Spleen (tissue), 11 donors: ENCODE data around the gene ADAMTSL1. TPM values are rescaled to one million over a fixed set of nuclear protein-coding genes. Genes with fewer than 3 reads are reported as not detected.

Source experiments
- DNase-seq: peaks from one replicate; pipeline ENCODE4 v3.0.0-alpha.2; 2020
- H3K27ac ChIP-seq, 8 donors: fragments of 200-600 bp; sonication (generic) in 7 of 8; 1 replicate in 4 of 8; 2 replicates in 4 of 8; pipeline versions ENCODE4 v1.5.0 to v1.8.0; 2016 to 2021; ENCODE audit warnings: inconsistent platforms in 4 of 8, mild to moderate bottlenecking in 4 of 8, moderate library complexity in 1 of 8
- H3K27me3 ChIP-seq, 7 donors: fragments of 200-600 bp; sonication (generic) in 6 of 7; replicated peaks in 1 of 7; 1 replicate in 4 of 7; 2 replicates in 3 of 7; pipeline versions ENCODE4 v1.5.0 to v1.8.0; 2016 to 2021; ENCODE audit warnings: inconsistent platforms in 3 of 7, mild to moderate bottlenecking in 1 of 7
- H3K36me3 ChIP-seq, 6 donors: fragments of 200-600 bp; sonication (generic) in 5 of 6; 1 replicate in 4 of 6; 2 replicates in 2 of 6; pipeline versions ENCODE4 v1.5.0 to v1.8.0; 2016 to 2021; ENCODE audit warnings: inconsistent platforms in 2 of 6
- H3K4me1 ChIP-seq, 6 donors: fragments of 200-600 bp; sonication (generic) in 5 of 6; 1 replicate in 3 of 6; 2 replicates in 3 of 6; pipeline versions ENCODE4 v1.5.0 to v1.8.0; 2016 to 2021; ENCODE audit warnings: inconsistent platforms in 3 of 6
- H3K4me3 ChIP-seq, 8 donors: fragments of 200-600 bp; sonication (generic) in 7 of 8; 1 replicate in 4 of 8; 2 replicates in 4 of 8; pipeline versions ENCODE4 v1.5.0 to v1.8.0; 2016 to 2021; ENCODE audit warnings: inconsistent platforms in 4 of 8, mild to moderate bottlenecking in 4 of 8, moderate library complexity in 2 of 8
- H3K9me3 ChIP-seq, 8 donors: fragments of 200-600 bp; sonication (generic) in 7 of 8; 1 replicate in 4 of 8; 2 replicates in 4 of 8; pipeline versions ENCODE4 v1.5.0 to v1.8.0; 2016 to 2021; ENCODE audit warnings: inconsistent platforms in 4 of 8
- POLR2A ChIP-seq, 3 donors: fragments of 450-650 bp; IDR thresholded peaks; one replicate each; pipeline ENCODE4 v1.5.1; 2017; ENCODE audit warnings: antibody characterized with exemption in 3 of 3, mild to moderate bottlenecking in 1 of 3
- POLR2AphosphoS5 ChIP-seq, 3 donors: sonication (generic); formaldehyde crosslinking; IDR thresholded peaks; one replicate each; pipeline ENCODE4 v1.5.1; 2017; ENCODE audit warnings: antibody characterized with exemption in 3 of 3
- WGBS, 5 donors: extraction: QIAGEN DNeasy Blood & Tissue Kit in 3 of 5; methylation state at CpG; one replicate each; pipeline versions ENCODE4 v1.1.5 to v1.1.7; 2013 to 2018; 5-methylcytosine and 5-hydroxymethylcytosine counted together
- intact Hi-C: fragments of 100-400 bp; cut with DNase I; formaldehyde crosslinking; loops from one replicate; pipeline ENCODE4 v1.15.0; 2023; ENCODE audit warnings: low total_unique reads
- polyA plus RNA-seq, 3 donors: library from polyadenylated mRNA; stranded (reverse); fragments of 200-250 nt; gene quantifications; one replicate each; pipeline ENCODE4 v1.2.1, GENCODE V29; 2013
- total RNA-seq, 7 donors: library from RNA; depleted of rRNA in 3 of 7; stranded (reverse); fragments of >200 nt in 3 of 7; fragmentation: NEBNext Ultra II Directional in 4 of 7; extraction: Animal tissue kit (Norgen Biotek cat#: 25700) in 4 of 7; gene quantifications; one replicate each; pipeline versions ENCODE4 v1.1.0 to v1.2.1, GENCODE V29; 2016 to 2021
- TF ChIP-seq, protein P1 (sequence below), 11 experiments: fragments of 200-600 bp in 7 of 11; fragments of 450-650 bp in 4 of 11; sonication (generic) in 4 of 11; IDR thresholded peaks in 8 of 11; conservative IDR thresholded peaks in 3 of 11; 1 replicate in 7 of 11; 2 replicates in 4 of 11; pipeline versions ENCODE4 v1.4.0 to v1.8.0; 2016 to 2021; ENCODE audit warnings: antibody characterized with exemption in 11 of 11, inconsistent platforms in 4 of 11, mild to moderate bottlenecking in 1 of 11
- donor health status: healthy with polysubstance abuse.
- donor health status: DM: no; HTN: no; CAD: no; lungs with moderate emphysema.
- donor health status: DM: no; HTN: no; CAD: no.
- donor health status: Bipolar disorder and iron deficiency.
- donor health status: healthy.
- donor health status: DM: no; HTN: no; CAD: no.
- donor health status: DM: yes; HTN: yes; CAD: no.

Gene ADAMTSL1
- total and polyA plus RNA-seq, 10 donors, result 0.35 to 5.3 (median 2.2) TPM

- TF ChIP-seq POLR2AphosphoS5 (IDR thresholded peaks at IDR 0.05) (no peak), POLR2A (IDR thresholded peaks at IDR 0.05) (no peak)
- TF ChIP-seq, protein P1, sequence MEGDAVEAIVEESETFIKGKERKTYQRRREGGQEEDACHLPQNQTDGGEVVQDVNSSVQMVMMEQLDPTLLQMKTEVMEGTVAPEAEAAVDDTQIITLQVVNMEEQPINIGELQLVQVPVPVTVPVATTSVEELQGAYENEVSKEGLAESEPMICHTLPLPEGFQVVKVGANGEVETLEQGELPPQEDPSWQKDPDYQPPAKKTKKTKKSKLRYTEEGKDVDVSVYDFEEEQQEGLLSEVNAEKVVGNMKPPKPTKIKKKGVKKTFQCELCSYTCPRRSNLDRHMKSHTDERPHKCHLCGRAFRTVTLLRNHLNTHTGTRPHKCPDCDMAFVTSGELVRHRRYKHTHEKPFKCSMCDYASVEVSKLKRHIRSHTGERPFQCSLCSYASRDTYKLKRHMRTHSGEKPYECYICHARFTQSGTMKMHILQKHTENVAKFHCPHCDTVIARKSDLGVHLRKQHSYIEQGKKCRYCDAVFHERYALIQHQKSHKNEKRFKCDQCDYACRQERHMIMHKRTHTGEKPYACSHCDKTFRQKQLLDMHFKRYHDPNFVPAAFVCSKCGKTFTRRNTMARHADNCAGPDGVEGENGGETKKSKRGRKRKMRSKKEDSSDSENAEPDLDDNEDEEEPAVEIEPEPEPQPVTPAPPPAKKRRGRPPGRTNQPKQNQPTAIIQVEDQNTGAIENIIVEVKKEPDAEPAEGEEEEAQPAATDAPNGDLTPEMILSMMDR (IDR thresholded peaks at IDR 0.05 in 8 of 11, conservative IDR thresholded peaks at IDR 0.05 in 3 of 11), result no peak
- WGBS, 5 donors, result 93 to 99% (median 95%) methylated on average over 2 of the region's 2 CpGs
- Histone ChIP-seq H3K27me3 (no peaks in the 10 kb centered on the region), H3K4me1 (no peaks in the 10 kb centered on the region), H3K27ac (no peak overlapping the region), H3K4me3 (no peak overlapping the region), H3K9me3 (peaks cover 2 to 58% (median 35%) of the 10 kb centered on the region in 8 donors), H3K36me3 (no peaks in the 10 kb centered on the region)
- DNase-seq, result no peak
- intact Hi-C loops, result no loop called here
Measured at GRCh38 chr9:18591261-18591660, 117.3 kb downstream of the ADAMTSL1 start.

GRCh38 chr9:18594837-18595236 lies 120.9 kb downstream of the ADAMTSL1 start:
- TF ChIP-seq, protein P1 (IDR thresholded peaks at IDR 0.05 in 8 of 11, conservative IDR thresholded peaks at IDR 0.05 in 3 of 11), result no peak
- TF ChIP-seq POLR2AphosphoS5 (IDR thresholded peaks at IDR 0.05) (no peak), POLR2A (IDR thresholded peaks at IDR 0.05) (no peak)
- Histone ChIP-seq H3K4me3 (no peak overlapping the region), H3K4me1 (no peaks in the 10 kb centered on the region), H3K27me3 (no peaks in the 10 kb centered on the region), H3K27ac (no peak overlapping the region), H3K36me3 (no peaks in the 10 kb centered on the region), H3K9me3 (peaks cover 2 to 50% (median 35%) of the 10 kb centered on the region in 8 donors)
- no peak for DNase-seq
- intact Hi-C loops, result no loop called here

DNA sequence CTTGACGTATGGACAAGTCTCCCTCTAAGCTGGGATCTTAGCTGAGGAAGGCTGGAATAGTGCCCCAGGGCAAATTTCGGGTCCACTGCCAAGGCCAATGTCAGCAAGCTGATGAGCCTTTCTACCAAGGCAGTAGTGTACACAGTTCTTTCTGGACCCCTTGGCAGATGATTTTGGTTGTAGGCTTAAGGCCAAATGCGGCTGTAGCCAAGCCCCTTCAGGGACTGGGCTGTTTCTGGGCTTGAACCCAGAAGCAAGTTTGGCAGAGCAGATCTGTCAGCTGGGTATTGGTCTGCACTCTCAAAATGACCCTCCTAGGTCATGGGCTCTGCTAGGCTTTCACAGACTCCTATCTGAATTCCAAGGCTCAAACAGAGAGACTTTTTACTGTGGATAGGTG lies 121.6 kb downstream of the ADAMTSL1 start:
- no peaks in the 10 kb centered on the region for H3K27me3 ChIP-seq
- intact Hi-C loops, result no loop called here
- H3K27ac ChIP-seq, result no peak overlapping the region
- TF ChIP-seq POLR2A (IDR thresholded peaks at IDR 0.05) (no peak), POLR2AphosphoS5 (IDR thresholded peaks at IDR 0.05) (no peak)
- TF ChIP-seq, protein P1 (IDR thresholded peaks at IDR 0.05 in 8 of 11, conservative IDR thresholded peaks at IDR 0.05 in 3 of 11), result no peak
- H3K4me1 ChIP-seq, result no peaks in the 10 kb centered on the region
- H3K36me3 ChIP-seq, result no peaks in the 10 kb centered on the region
- H3K4me3 ChIP-seq, result no peak overlapping the region
- peaks cover under 1 to 50% (median 34%) of the 10 kb centered on the region in 8 donors for H3K9me3 ChIP-seq
- DNase-seq, result no peak
- WGBS, 5 donors, result 70 to 93% (median 89%) methylated on average over 3 of the region's 3 CpGs

- WGBS, 5 donors, result 32 to 63% (median 51%) methylated on average over 1 of the region's 1 CpG
- DNase-seq, result no peak
- H3K9me3 ChIP-seq, result peaks cover 0 to 39% (median 20%) of the 10 kb centered on the region in 8 donors
- H3K4me1 ChIP-seq, result no peaks in the 10 kb centered on the region
- intact Hi-C loops, result no loop called here
- no peaks in the 10 kb centered on the region for H3K27me3 ChIP-seq
- no peak overlapping the region for H3K4me3 ChIP-seq
- TF ChIP-seq POLR2AphosphoS5 (IDR thresholded peaks at IDR 0.05), result no peak
- no peak for TF ChIP-seq POLR2A (IDR thresholded peaks at IDR 0.05)
- TF ChIP-seq, protein P1 (IDR thresholded peaks at IDR 0.05 in 8 of 11, conservative IDR thresholded peaks at IDR 0.05 in 3 of 11), result no peak
- no peak overlapping the region for H3K27ac ChIP-seq
- H3K36me3 ChIP-seq, result no peaks in the 10 kb centered on the region
Measured at GRCh38 chr9:18596920-18597319, 123.0 kb downstream of the ADAMTSL1 start.
